Measurements from ENCODE around the gene LNPEP. TPM values are rescaled to one million over a fixed set of nuclear protein-coding genes. Genes with fewer than 3 reads are reported as not detected.

Gene LNPEP
- total RNA-seq, 1 donor from 2014 or later, result 40.8 TPM

- H3K4me3 Mint-ChIP-seq (ENCODE audit: unreplicated experiment), result no peak overlapping the region
- H3K9me3 Mint-ChIP-seq (ENCODE audit: unreplicated experiment), result no peaks in the 10 kb centered on the region
- TF ChIP-seq CTCF (IDR thresholded peaks at IDR 0.05), result no peak
- peaks cover 23% of the 10 kb centered on the region for H3K4me1 Mint-ChIP-seq (ENCODE audit: unreplicated experiment)
- H3K27me3 Mint-ChIP-seq (ENCODE audit: unreplicated experiment), result no peaks in the 10 kb centered on the region
- peaks cover 20% of the 10 kb centered on the region for H3K36me3 Mint-ChIP-seq (ENCODE audit: unreplicated experiment)
- DNase-seq (ENCODE audit: extremely low spot score, unreplicated experiment), result no peak
- no peak overlapping the region for H3K27ac Mint-ChIP-seq (ENCODE audit: unreplicated experiment)
These were observed 64.5 kb downstream of the LNPEP start for GRCh38 chr5:97000391-97000790.

- Mint-ChIP-seq H3K27me3 (ENCODE audit: unreplicated experiment) (no peaks in the 10 kb centered on the region), H3K36me3 (ENCODE audit: unreplicated experiment) (peaks cover 19% of the 10 kb centered on the region), H3K27ac (ENCODE audit: unreplicated experiment) (no peak overlapping the region), H3K9me3 (ENCODE audit: unreplicated experiment) (no peaks in the 10 kb centered on the region), H3K4me3 (ENCODE audit: unreplicated experiment) (no peak overlapping the region), H3K4me1 (ENCODE audit: unreplicated experiment) (peaks cover 38% of the 10 kb centered on the region)
- no peak for TF ChIP-seq CTCF (IDR thresholded peaks at IDR 0.05)
- DNase-seq (ENCODE audit: extremely low spot score, unreplicated experiment), result no peak
These were observed 67.1 kb downstream of the LNPEP start for GRCh38 chr5:97002983-97003382.

DNA sequence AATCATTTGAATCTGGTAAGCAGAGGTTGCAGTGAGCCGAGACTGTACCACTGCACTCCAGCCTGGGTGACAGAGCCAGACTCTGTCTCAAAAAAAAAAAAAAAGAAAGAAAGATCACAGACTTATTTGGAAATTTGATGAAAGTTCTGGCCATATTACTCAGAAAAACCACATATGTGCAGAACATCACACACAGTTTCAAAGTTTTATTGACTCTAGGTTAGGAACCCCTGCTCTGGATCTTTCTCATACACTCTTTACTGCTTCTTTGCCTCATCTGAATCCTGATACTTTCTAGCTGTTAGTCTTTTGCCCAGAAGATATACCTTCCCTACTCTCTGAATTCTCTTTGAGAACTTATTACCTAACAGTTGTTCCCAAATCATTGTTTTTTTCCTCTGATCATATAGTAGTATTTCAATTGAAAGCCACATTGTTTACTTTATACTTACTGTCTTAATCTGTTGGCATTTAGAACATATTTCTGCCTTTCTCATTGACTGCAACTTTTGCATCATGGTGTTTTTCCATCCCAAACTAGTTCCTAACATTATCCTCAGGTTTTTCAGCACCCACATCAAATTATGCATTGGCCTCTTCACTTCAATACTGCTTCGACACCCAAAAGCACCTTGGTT is 68.7 kb downstream of the LNPEP start:
- H3K9me3 Mint-ChIP-seq (ENCODE audit: unreplicated experiment), result no peaks in the 10 kb centered on the region
- peak overlapping the region; percentile 12 for H3K27ac Mint-ChIP-seq (ENCODE audit: unreplicated experiment)
- TF ChIP-seq CTCF (IDR thresholded peaks at IDR 0.05), result no peak
- no peak overlapping the region for H3K4me3 Mint-ChIP-seq (ENCODE audit: unreplicated experiment)
- H3K27me3 Mint-ChIP-seq (ENCODE audit: unreplicated experiment), result no peaks in the 10 kb centered on the region
- no peak for DNase-seq (ENCODE audit: extremely low spot score, unreplicated experiment)
- peaks cover 13% of the 10 kb centered on the region for H3K36me3 Mint-ChIP-seq (ENCODE audit: unreplicated experiment)
- H3K4me1 Mint-ChIP-seq (ENCODE audit: unreplicated experiment), result peaks cover 40% of the 10 kb centered on the region

GRCh38 chr5:97006454-97007060 is 70.7 kb downstream of the LNPEP start:
- H3K36me3 Mint-ChIP-seq (ENCODE audit: unreplicated experiment), result peaks cover 19% of the 10 kb centered on the region
- no peak overlapping the region for H3K27ac Mint-ChIP-seq (ENCODE audit: unreplicated experiment)
- no peak overlapping the region for H3K4me3 Mint-ChIP-seq (ENCODE audit: unreplicated experiment)
- H3K4me1 Mint-ChIP-seq (ENCODE audit: unreplicated experiment), result peaks cover 44% of the 10 kb centered on the region
- TF ChIP-seq CTCF (IDR thresholded peaks at IDR 0.05), result no peak
- H3K9me3 Mint-ChIP-seq (ENCODE audit: unreplicated experiment), result no peaks in the 10 kb centered on the region
- no peak for DNase-seq (ENCODE audit: extremely low spot score, unreplicated experiment)
- no peaks in the 10 kb centered on the region for H3K27me3 Mint-ChIP-seq (ENCODE audit: unreplicated experiment)

- H3K9me3 Mint-ChIP-seq (ENCODE audit: unreplicated experiment), result no peaks in the 10 kb centered on the region
- H3K27ac Mint-ChIP-seq (ENCODE audit: unreplicated experiment), result no peak overlapping the region
- peaks cover 42% of the 10 kb centered on the region for H3K4me1 Mint-ChIP-seq (ENCODE audit: unreplicated experiment)
- H3K36me3 Mint-ChIP-seq (ENCODE audit: unreplicated experiment), result peaks cover 32% of the 10 kb centered on the region
- H3K27me3 Mint-ChIP-seq (ENCODE audit: unreplicated experiment), result no peaks in the 10 kb centered on the region
- no peak overlapping the region for H3K4me3 Mint-ChIP-seq (ENCODE audit: unreplicated experiment)
- DNase-seq (ENCODE audit: extremely low spot score, unreplicated experiment), result no peak
- TF ChIP-seq CTCF (IDR thresholded peaks at IDR 0.05), result no peak
These were observed 73.5 kb downstream of the LNPEP start for GRCh38 chr5:97009212-97009898.

Measured in osteocyte (in vitro differentiated cells).